GM12864 (cell line): Measurements from ENCODE around the gene EDN1.

ENCODE experiments used
- DNase-seq: peaks from one replicate; pipeline ENCODE4 v3.0.0-alpha.2; 2011; ENCODE audit warnings: low read depth
- H3K4me3 ChIP-seq: 2 replicates; pipeline ENCODE4 v1.5.1; 2011; ENCODE audit warnings: mild to moderate bottlenecking, low read depth, low read length, control low read depth
- CTCF ChIP-seq: IDR thresholded peaks from 2 replicates; pipeline ENCODE4 v1.5.1; 2011; ENCODE audit warnings: low read depth, mild to moderate bottlenecking, moderate library complexity, low read length, control low read depth, inconsistent platforms; ENCODE audit errors: missing control alignments

The EDN1 gene

GRCh38 chr6:12278915-12279314 is 11.2 kb upstream of the EDN1 start:
- H3K4me3 ChIP-seq = no peak overlapping the region
- TF ChIP-seq CTCF = no peak
- DNase-seq = no peak

GRCh38 chr6:12279322-12280091 is 10.7 kb upstream of the EDN1 start:
- H3K4me3 ChIP-seq = no peak overlapping the region
- no peak for TF ChIP-seq CTCF
- DNase-seq = no peak

GRCh38 chr6:12280458-12280857 is 9.7 kb upstream of the EDN1 start:
- TF ChIP-seq CTCF = no peak
- DNase-seq = no peak
- H3K4me3 ChIP-seq = no peak overlapping the region

GRCh38 chr6:12280902-12281301 is 9.3 kb upstream of the EDN1 start:
- DNase-seq = no peak
- no peak for TF ChIP-seq CTCF
- no peak overlapping the region for H3K4me3 ChIP-seq

- TF ChIP-seq CTCF = no peak
- no peak for DNase-seq
- H3K4me3 ChIP-seq = no peak overlapping the region
Measured at GRCh38 chr6:12283904-12284303, 6.3 kb upstream of the EDN1 start.

- H3K4me3 ChIP-seq = no peak overlapping the region
- TF ChIP-seq CTCF = no peak
- no peak for DNase-seq
Measured at GRCh38 chr6:12286373-12287110, 3.6 kb upstream of the EDN1 start.
